Fibroblast of peridontal ligament (primary cell): ENCODE data around the gene TAS2R7.
"Not testable (repeated sequence)": the region's sequence is repeated elsewhere in the genome, so short reads cannot be mapped to it uniquely, and the experiment has no call there.

Source experiments
- DNase-seq: peaks from one replicate; pipeline ENCODE4 v3.0.0-alpha.2; 2010; ENCODE audit errors: extremely low read depth

The TAS2R7 gene

GRCh38 chr12:10802587-10802986 lies at the start of gene TAS2R7:
TSS of gene TAS2R7 (minus strand) at chr12:10802627. CDS start at chr12:10802570, 57 bp downstream.
- no peak for DNase-seq

GRCh38 chr12:10851243-10851858 lies 48.9 kb upstream of the TAS2R7 start:
- no peak for DNase-seq

- no peak for DNase-seq
Measured at GRCh38 chr12:10849425-10849878, 47.0 kb upstream of the TAS2R7 start, which contains the start of gene PRR4. TSS of gene PRR4 (minus strand) at chr12:10849475. CDS start at chr12:10849437, 38 bp downstream.

GRCh38 chr12:10847744-10848143 lies 45.3 kb upstream of the TAS2R7 start:
- DNase-seq, result no peak

- DNase-seq, result no peak
Measured at GRCh38 chr12:10842862-10843261, 40.4 kb upstream of the TAS2R7 start.

GRCh38 chr12:10838461-10838860 lies 36.0 kb upstream of the TAS2R7 start:
- DNase-seq, result no peak

GRCh38 chr12:10829994-10830393 lies 27.6 kb upstream of the TAS2R7 start:
- DNase-seq, result peak; percentile 2

GRCh38 chr12:10826258-10826657 lies 23.8 kb upstream of the TAS2R7 start, which contains the start of gene TAS2R10:
TSS of gene TAS2R10 (minus strand) at chr12:10826358. CDS start at chr12:10826269, 89 bp downstream.
- DNase-seq, result no peak

GRCh38 chr12:10824957-10825356 lies 22.5 kb upstream of the TAS2R7 start:
- no peak for DNase-seq

- no peak for DNase-seq
Measured at GRCh38 chr12:10811883-10812536, 9.6 kb upstream of the TAS2R7 start.

GRCh38 chr12:10810068-10810467 lies 7.6 kb upstream of the TAS2R7 start, which contains the start of gene TAS2R9:
TSS of gene TAS2R9 (minus strand) at chr12:10810168. CDS start at chr12:10810075, 93 bp downstream.
- DNase-seq, result no peak

GRCh38 chr12:10807186-10807585 lies 4.8 kb upstream of the TAS2R7 start, which contains the start of gene TAS2R8:
TSS of gene TAS2R8 (minus strand) at chr12:10807286. CDS start at chr12:10806980, 306 bp downstream.
- DNase-seq, result no peak

GRCh38 chr12:10801741-10802140 lies 686 bp downstream of the TAS2R7 start:
- DNase-seq, result no peak

- no peak for DNase-seq
Measured at GRCh38 chr12:10794222-10794621, 8.2 kb downstream of the TAS2R7 start.

- DNase-seq, result not testable (repeated sequence)
Measured at GRCh38 chr12:10791769-10792168, 10.7 kb downstream of the TAS2R7 start.

GRCh38 chr12:10783252-10783651 lies 19.2 kb downstream of the TAS2R7 start:
- peak; percentile 1 for DNase-seq

- no peak for DNase-seq
Measured at GRCh38 chr12:10779103-10779502, 23.3 kb downstream of the TAS2R7 start.

- DNase-seq, result peak; percentile 70
Measured at GRCh38 chr12:10771132-10771733, 31.2 kb downstream of the TAS2R7 start.

- DNase-seq, result no peak
Measured at GRCh38 chr12:10759657-10760056, 42.8 kb downstream of the TAS2R7 start.

GRCh38 chr12:10756194-10756593 lies 46.2 kb downstream of the TAS2R7 start:
- no peak for DNase-seq

- DNase-seq, result no peak
Measured at GRCh38 chr12:10753059-10753458, 49.4 kb downstream of the TAS2R7 start.
